ENCODE results near the gene POLR2C. TPM values are rescaled to one million over a fixed set of nuclear protein-coding genes. Genes with fewer than 3 reads are reported as not detected.

Gene POLR2C
- total RNA-seq, 4 donors from 2014 or later, result 82.4 to 89.4 (median 85.4) TPM

DNA sequence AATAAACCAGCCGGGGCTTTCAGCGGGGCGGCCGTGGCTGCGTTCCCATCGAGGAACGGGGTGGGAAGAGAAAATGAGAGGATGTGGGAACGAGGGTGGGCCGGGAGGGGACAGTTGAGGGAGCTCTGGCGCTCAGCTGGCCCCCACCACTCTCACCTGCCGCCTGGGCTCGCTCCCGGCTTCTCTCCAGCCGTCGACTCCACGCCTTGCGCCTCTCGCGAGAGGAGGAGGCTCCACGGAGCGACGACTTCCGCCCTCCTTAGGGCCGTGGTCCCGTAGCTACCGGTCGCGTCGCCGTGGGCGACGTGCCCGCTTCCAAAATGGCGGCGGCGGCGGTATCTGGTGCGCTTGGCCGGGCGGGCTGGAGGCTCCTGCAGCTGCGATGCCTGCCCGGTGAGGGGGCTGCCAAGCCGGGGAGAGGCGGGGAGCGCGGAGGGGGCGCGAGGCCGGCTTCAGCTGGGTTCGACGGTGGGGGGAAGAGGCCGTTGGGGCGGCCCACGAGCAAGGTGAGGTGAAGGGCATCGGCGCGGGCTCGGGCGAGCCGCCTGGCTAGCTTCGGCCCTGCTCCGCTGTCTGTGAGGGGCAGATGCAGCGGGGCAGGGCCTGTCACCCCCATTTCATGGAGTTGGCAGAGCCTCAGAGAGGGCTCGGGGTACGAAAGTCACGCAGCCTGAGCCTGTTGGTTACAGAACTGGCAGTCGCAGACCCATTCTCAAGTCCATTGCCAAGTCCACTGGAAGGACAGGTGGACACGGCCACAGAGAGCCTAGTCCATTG is 15.1 kb upstream of the POLR2C start, which contains the start of the genes CIAPIN1 and COQ9:
Gene CIAPIN1 (minus strand): TSS at position 200 of the 777 bp plus-strand sequence. CDS start 6,457 bp downstream, outside the sequence.
Gene COQ9 (plus strand): TSS at position 294 of the 777 bp plus-strand sequence. CDS start 27 bp downstream, at position 321.
- peak; percentile 95 for ATAC-seq (ENCODE audit: low FRiP score)
- peak; percentile 88 for DNase-seq (ENCODE audit: low spot score)
- TF ChIP-seq, protein P1, sequence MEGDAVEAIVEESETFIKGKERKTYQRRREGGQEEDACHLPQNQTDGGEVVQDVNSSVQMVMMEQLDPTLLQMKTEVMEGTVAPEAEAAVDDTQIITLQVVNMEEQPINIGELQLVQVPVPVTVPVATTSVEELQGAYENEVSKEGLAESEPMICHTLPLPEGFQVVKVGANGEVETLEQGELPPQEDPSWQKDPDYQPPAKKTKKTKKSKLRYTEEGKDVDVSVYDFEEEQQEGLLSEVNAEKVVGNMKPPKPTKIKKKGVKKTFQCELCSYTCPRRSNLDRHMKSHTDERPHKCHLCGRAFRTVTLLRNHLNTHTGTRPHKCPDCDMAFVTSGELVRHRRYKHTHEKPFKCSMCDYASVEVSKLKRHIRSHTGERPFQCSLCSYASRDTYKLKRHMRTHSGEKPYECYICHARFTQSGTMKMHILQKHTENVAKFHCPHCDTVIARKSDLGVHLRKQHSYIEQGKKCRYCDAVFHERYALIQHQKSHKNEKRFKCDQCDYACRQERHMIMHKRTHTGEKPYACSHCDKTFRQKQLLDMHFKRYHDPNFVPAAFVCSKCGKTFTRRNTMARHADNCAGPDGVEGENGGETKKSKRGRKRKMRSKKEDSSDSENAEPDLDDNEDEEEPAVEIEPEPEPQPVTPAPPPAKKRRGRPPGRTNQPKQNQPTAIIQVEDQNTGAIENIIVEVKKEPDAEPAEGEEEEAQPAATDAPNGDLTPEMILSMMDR (IDR thresholded peaks at IDR 0.05), result no peak

DNA sequence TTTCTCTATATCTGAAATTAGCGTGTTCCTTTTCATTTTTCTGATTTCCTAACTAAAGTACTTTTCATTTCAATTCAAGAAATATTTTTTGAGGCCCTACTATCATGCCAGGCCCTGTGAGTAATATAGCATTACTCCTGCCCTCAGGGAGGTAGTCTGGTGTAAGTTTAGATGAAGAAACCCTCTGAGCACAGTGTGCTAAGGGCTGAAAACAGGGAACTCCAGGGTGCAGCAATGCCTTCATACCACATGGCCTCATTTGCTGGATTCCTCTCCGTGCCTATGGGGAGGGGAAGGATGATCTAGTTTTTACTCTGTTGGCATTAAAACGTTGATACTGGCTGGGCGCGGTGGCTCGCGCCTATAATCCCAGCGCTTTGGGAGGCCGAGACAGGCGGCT is 10.5 kb upstream of the POLR2C start:
- TF ChIP-seq, protein P1 (IDR thresholded peaks at IDR 0.05), result no peak
- no peak for DNase-seq (ENCODE audit: low spot score)
- ATAC-seq (ENCODE audit: low FRiP score), result no peak

DNA sequence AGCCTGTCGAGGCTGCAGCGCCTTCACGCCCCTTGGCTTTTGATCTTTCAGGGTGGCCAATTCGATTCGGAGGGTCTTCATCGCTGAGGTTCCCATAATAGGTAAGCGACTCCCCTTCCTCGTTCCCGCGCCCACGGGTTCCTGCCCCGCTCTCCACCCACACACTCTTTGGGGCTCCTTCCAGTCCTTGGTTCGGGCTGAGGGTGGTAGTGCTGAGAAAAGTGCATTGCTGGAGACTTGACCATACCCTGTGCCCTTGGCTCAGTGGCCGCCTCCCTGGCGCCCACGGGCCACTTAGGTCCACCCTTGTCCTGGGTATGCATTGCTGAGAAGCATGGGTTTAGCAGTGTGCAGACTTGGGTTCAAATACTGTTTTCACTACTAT is 491 bp downstream of the POLR2C start:
- ATAC-seq (ENCODE audit: low FRiP score) (peak; percentile 46), DNase-seq (ENCODE audit: low spot score) (no peak)
- TF ChIP-seq, protein P1 (IDR thresholded peaks at IDR 0.05), result no peak

DNA sequence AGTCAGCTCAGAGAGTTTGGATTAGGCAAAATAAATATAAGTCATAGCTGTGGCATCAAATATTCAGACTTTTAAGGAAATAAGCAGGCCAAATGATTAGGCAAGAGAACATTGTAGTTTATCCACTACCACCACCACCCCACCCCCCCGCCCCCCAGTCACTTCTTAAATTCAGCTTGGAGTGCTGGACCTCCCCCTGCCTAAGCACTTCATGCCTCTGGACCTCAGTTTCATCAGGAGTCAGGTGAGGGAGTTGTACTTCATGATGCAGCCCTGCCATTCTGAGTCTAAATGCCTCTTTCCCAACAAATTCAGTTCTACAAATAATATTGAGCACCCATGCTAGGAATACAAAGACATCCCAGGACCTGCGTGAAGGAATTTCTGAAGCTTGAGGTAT is 2.0 kb downstream of the POLR2C start:
- TF ChIP-seq, protein P1 (IDR thresholded peaks at IDR 0.05), result no peak
- ATAC-seq (ENCODE audit: low FRiP score) (no peak), DNase-seq (ENCODE audit: low spot score) (no peak)

DNA sequence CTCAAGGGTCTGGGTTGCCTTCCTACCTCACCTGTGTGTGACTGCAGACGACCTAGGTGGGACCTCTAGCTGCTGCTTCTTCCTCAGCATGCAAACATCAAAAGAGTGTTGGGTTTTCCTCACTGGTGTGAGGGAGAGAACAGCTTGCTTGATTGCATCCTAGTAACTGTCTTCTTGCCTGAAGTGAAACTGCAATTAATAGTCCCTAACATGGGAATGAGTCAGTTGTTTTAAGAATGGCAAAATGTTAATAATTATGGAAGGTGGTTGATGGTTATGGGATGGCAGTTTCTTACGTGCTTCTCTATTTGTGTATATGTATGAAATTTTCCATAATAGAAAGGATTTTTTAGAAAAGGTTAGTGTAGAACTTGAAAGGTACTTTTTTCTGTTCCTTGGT is 5.9 kb downstream of the POLR2C start:
- TF ChIP-seq, protein P1 (IDR thresholded peaks at IDR 0.05), result no peak
- DNase-seq (ENCODE audit: low spot score) (no peak), ATAC-seq (ENCODE audit: low FRiP score) (no peak)

DNA sequence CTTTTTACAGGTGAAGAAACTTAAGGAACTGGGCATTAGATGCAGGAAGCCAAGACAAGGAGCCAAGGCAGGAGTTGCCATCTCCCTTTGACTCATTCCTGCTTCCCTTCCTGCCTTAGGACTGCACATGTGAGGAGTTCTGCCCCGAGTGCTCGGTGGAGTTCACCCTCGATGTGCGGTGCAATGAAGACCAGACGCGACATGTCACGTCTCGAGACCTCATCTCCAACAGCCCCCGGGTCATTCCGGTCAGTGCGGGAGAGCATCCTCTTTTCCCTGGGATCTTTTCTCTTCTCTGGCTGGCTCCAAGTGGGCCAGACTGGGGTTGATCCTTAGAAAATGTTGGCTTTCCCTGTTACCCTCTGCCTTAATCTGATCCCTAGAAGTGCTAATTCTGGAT is 6.6 kb downstream of the POLR2C start:
- TF ChIP-seq, protein P1 (IDR thresholded peaks at IDR 0.05), result no peak
- ATAC-seq (ENCODE audit: low FRiP score), result no peak
- DNase-seq (ENCODE audit: low spot score), result no peak
